Kidney (tissue), 14 donors: ENCODE data around the gene SH3BP4. TPM values are rescaled to one million over a fixed set of nuclear protein-coding genes. Genes with fewer than 3 reads are reported as not detected.

Source experiments
- DNase-seq, 5 donors: peaks; one replicate each; pipeline ENCODE4 v3.0.0-alpha.2; 2013 to 2020
- FAIRE-seq: peaks from 2 replicates; lab custom pipeline; 2012; peaks lifted over from hg19 to GRCh38; lab: Jason Lieb, UNC
- H3K27ac ChIP-seq, 2 donors: one replicate each; pipeline ENCODE4 v1.7.0; 2013; ENCODE audit warnings: low read depth in 2 of 2, low read length in 2 of 2, inconsistent platforms in 1 of 2
- H3K27me3 ChIP-seq: one replicate; pipeline ENCODE4 v1.7.1; 2013; ENCODE audit warnings: low read length, inconsistent platforms; ENCODE audit not compliant: control insufficient read depth, insufficient read depth
- H3K36me3 ChIP-seq, 3 donors: one replicate each; pipeline versions ENCODE4 v1.7.0 to v1.7.1; 2013; ENCODE audit warnings: low read length in 3 of 3, control low read depth in 1 of 3, inconsistent platforms in 1 of 3; ENCODE audit not compliant: insufficient read depth in 3 of 3, control insufficient read depth in 2 of 3
- H3K4me1 ChIP-seq, 3 donors: one replicate each; pipeline versions ENCODE4 v1.7.0 to v1.7.1; 2013; ENCODE audit warnings: low read length in 3 of 3, inconsistent platforms in 1 of 3, low read depth in 1 of 3; ENCODE audit not compliant: control insufficient read depth in 2 of 3, insufficient read depth in 2 of 3
- H3K4me3 ChIP-seq, 3 donors: one replicate each; pipeline versions ENCODE4 v1.7.0 to v1.8.1; 2013; ENCODE audit warnings: low read length in 3 of 3, control low read depth in 1 of 3, inconsistent platforms in 1 of 3
- H3K9ac ChIP-seq, 3 donors: one replicate each; pipeline versions ENCODE4 v1.7.0 to v1.7.1; 2013; ENCODE audit warnings: low read length in 3 of 3, control low read depth in 1 of 3, inconsistent platforms in 1 of 3
- H3K9me3 ChIP-seq, 3 donors: one replicate each; pipeline versions ENCODE4 v1.7.0 to v1.7.1; 2013; ENCODE audit warnings: low read length in 3 of 3, control low read depth in 1 of 3, inconsistent platforms in 1 of 3; ENCODE audit not compliant: control insufficient read depth in 2 of 3, insufficient read depth in 1 of 3
- intact Hi-C: fragments of 100-400 bp; cut with DNase I; formaldehyde crosslinking; loops from one replicate; pipeline ENCODE4 v1.11.1; 2022
- polyA plus RNA-seq: library from polyadenylated mRNA; stranded (reverse); fragments of 350-450 nt; fragmentation: Illumina TruSeq; extraction: RNeasy Lipid Tissue Mini Kit (QIAGEN cat#74804); gene quantifications from one replicate; pipeline ENCODE4 v1.2.3, GENCODE V29; 2014; ENCODE audit warnings: low read depth, low replicate concordance; ENCODE audit not compliant: insufficient read depth
- total RNA-seq: library from RNA; stranded (reverse); fragmentation: NEBNext Ultra II Directional; extraction: Animal tissue kit (Norgen Biotek cat#: 25700); gene quantifications from one replicate; pipeline ENCODE4 v1.2.1, GENCODE V29; 2021
- TF ChIP-seq, protein P1 (sequence below): IDR thresholded peaks from 3 replicates; pipeline ENCODE4 v1.5.1; 2012; ENCODE audit warnings: mild to moderate bottlenecking, moderate library complexity, borderline replicate concordance; ENCODE audit not compliant: insufficient read depth; ENCODE audit errors: extremely low read depth
- donor health status: control.
- donor health status: control.
- donor health status: control.
- donor health status: control.
- donor health status: control.
- donor health status: DM: yes; HTN: yes; CAD: no.
- donor health status: Normal renal cell carcinoma (clear cell type).

SH3BP4 gene
- total and polyA plus RNA-seq, 2 donors from 2014 or later, result 20.0 to 52.9 TPM

GRCh38 chr2:234912437-234912836 is 39.4 kb upstream of the SH3BP4 start:
- H3K36me3 ChIP-seq, result no peaks in the 10 kb centered on the region
- H3K9me3 ChIP-seq, result no peaks in the 10 kb centered on the region
- TF ChIP-seq, protein P1, sequence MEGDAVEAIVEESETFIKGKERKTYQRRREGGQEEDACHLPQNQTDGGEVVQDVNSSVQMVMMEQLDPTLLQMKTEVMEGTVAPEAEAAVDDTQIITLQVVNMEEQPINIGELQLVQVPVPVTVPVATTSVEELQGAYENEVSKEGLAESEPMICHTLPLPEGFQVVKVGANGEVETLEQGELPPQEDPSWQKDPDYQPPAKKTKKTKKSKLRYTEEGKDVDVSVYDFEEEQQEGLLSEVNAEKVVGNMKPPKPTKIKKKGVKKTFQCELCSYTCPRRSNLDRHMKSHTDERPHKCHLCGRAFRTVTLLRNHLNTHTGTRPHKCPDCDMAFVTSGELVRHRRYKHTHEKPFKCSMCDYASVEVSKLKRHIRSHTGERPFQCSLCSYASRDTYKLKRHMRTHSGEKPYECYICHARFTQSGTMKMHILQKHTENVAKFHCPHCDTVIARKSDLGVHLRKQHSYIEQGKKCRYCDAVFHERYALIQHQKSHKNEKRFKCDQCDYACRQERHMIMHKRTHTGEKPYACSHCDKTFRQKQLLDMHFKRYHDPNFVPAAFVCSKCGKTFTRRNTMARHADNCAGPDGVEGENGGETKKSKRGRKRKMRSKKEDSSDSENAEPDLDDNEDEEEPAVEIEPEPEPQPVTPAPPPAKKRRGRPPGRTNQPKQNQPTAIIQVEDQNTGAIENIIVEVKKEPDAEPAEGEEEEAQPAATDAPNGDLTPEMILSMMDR, result no peak
- FAIRE-seq (no peak), DNase-seq (no peak)
- peaks cover 0 to 3% (median 0%) of the 10 kb centered on the region in 3 donors for H3K4me1 ChIP-seq
- H3K27me3 ChIP-seq, result no peaks in the 10 kb centered on the region
- H3K27ac ChIP-seq, result no peak overlapping the region
- H3K9ac ChIP-seq, result no peak overlapping the region
- intact Hi-C loops, result no loop called here
- no peak overlapping the region for H3K4me3 ChIP-seq

- TF ChIP-seq, protein P1, result no peak
- Histone ChIP-seq H3K27me3 (no peaks in the 10 kb centered on the region), H3K36me3 (no peaks in the 10 kb centered on the region), H3K9ac (no peak overlapping the region), H3K27ac (no peak overlapping the region), H3K4me1 (peaks cover 0 to 3% (median 0%) of the 10 kb centered on the region in 3 donors), H3K9me3 (no peaks in the 10 kb centered on the region), H3K4me3 (no peak overlapping the region)
- intact Hi-C loops, result no loop called here
- DNase-seq (no peak), FAIRE-seq (no peak)
These were observed 38.6 kb upstream of the SH3BP4 start for GRCh38 chr2:234913208-234913626.

GRCh38 chr2:234914371-234915154 is 37.3 kb upstream of the SH3BP4 start:
- Histone ChIP-seq H3K27me3 (no peaks in the 10 kb centered on the region), H3K9ac (no peak overlapping the region), H3K27ac (no peak overlapping the region), H3K4me1 (peaks cover 0 to 3% (median 0%) of the 10 kb centered on the region in 3 donors), H3K4me3 (no peak overlapping the region), H3K9me3 (no peaks in the 10 kb centered on the region), H3K36me3 (no peaks in the 10 kb centered on the region)
- DNase-seq (peak in 1 of 5 donors; percentile 17), FAIRE-seq (no peak)
- TF ChIP-seq, protein P1, result no peak
- intact Hi-C loops, result no loop called here
